ENCODE data around the gene WNK3. TPM values are rescaled to one million over a fixed set of nuclear protein-coding genes. Genes with fewer than 3 reads are reported as not detected.

The WNK3 gene
- total and polyA plus RNA-seq, 10 donors, result 0.06 to 1.8 (median 0.97) TPM

DNA sequence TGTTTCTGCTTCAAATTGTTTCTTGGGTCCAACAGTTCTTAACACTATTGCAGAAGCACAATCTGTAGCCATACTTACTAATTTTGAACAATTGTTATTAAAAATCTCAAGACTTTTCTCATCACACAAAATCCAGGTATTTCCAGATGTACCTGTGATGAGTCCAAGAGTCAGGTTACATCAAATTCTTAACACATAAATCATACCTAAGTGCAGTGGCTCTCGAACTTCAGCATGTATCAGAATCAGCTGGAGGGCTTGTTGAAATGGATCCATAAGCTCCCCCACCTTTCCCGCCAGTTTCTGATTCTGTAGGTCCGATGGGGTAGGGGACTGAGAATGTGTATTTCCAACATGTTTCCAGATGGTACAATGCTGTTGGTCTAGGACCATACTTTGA, 185.4 kb downstream of the WNK3 start:
- no peaks in the 10 kb centered on the region for H3K4me1 ChIP-seq
- no peaks in the 10 kb centered on the region for H3K27me3 ChIP-seq (replicated peaks in 1 of 7)
- no peak for DNase-seq
- H3K36me3 ChIP-seq, result peaks cover 0 to 24% (median 0%) of the 10 kb centered on the region in 6 donors
- intact Hi-C loops (cut with DNase I; ENCODE audit: low total_unique reads), result no loop called here
- no peak overlapping the region for H3K27ac ChIP-seq
- TF ChIP-seq POLR2AphosphoS5 (IDR thresholded peaks at IDR 0.05) (no peak), POLR2A (IDR thresholded peaks at IDR 0.05) (no peak)
- TF ChIP-seq, protein P1, sequence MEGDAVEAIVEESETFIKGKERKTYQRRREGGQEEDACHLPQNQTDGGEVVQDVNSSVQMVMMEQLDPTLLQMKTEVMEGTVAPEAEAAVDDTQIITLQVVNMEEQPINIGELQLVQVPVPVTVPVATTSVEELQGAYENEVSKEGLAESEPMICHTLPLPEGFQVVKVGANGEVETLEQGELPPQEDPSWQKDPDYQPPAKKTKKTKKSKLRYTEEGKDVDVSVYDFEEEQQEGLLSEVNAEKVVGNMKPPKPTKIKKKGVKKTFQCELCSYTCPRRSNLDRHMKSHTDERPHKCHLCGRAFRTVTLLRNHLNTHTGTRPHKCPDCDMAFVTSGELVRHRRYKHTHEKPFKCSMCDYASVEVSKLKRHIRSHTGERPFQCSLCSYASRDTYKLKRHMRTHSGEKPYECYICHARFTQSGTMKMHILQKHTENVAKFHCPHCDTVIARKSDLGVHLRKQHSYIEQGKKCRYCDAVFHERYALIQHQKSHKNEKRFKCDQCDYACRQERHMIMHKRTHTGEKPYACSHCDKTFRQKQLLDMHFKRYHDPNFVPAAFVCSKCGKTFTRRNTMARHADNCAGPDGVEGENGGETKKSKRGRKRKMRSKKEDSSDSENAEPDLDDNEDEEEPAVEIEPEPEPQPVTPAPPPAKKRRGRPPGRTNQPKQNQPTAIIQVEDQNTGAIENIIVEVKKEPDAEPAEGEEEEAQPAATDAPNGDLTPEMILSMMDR (IDR thresholded peaks at IDR 0.05 in 8 of 11, conservative IDR thresholded peaks at IDR 0.05 in 3 of 11), result no peak
- no peak overlapping the region for H3K4me3 ChIP-seq
- WGBS, 5 donors, result 76 to 97% (median 93%) methylated on average over 3 of the region's 3 CpGs
- H3K9me3 ChIP-seq, result no peaks in the 10 kb centered on the region

DNA sequence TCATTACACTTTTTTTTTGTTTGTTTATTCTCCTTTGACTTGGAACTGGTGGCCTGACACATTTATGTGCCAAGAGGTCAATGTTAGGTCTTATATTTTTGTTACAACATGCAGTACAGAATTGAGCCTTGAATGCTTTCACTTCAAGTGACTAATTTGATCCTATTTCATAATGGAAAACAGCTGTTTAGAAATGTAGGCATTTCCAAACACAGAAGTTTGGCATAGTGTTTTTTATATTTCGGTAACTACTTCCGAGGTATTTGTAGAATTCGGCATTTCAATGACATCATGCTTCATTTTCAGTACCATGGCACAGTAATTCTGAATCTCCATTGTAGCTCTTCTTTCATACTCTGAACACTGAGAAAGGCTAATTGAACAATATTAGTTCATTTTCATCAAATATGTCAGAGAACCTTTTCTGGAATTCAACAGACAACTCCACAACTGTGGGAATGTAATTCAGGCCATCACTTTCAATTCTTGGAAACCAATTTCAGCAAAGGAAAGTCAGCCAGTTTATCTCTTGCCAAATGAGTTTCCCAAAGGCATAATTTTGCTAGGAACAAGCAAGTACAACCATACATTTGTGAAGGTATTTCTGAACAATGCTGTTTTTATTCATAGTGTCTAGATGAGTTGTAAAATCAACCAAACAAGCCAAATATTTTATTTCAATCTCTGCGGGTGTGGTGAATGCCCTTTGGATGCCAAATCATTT, 186.2 kb downstream of the WNK3 start:
- peaks cover 0 to 20% (median 0%) of the 10 kb centered on the region in 6 donors for H3K36me3 ChIP-seq
- H3K27ac ChIP-seq, result no peak overlapping the region
- WGBS, 5 donors, result 81 to 92% (median 88%) methylated on average over 4 of the region's 4 CpGs
- no peak for DNase-seq
- intact Hi-C loops (cut with DNase I; ENCODE audit: low total_unique reads), result no loop called here
- no peaks in the 10 kb centered on the region for H3K4me1 ChIP-seq
- H3K4me3 ChIP-seq, result no peak overlapping the region
- H3K9me3 ChIP-seq, result no peaks in the 10 kb centered on the region
- H3K27me3 ChIP-seq (replicated peaks in 1 of 7), result no peaks in the 10 kb centered on the region
- TF ChIP-seq, protein P1 (IDR thresholded peaks at IDR 0.05 in 8 of 11, conservative IDR thresholded peaks at IDR 0.05 in 3 of 11), result no peak
- TF ChIP-seq POLR2AphosphoS5 (IDR thresholded peaks at IDR 0.05), result no peak
- no peak for TF ChIP-seq POLR2A (IDR thresholded peaks at IDR 0.05)

DNA sequence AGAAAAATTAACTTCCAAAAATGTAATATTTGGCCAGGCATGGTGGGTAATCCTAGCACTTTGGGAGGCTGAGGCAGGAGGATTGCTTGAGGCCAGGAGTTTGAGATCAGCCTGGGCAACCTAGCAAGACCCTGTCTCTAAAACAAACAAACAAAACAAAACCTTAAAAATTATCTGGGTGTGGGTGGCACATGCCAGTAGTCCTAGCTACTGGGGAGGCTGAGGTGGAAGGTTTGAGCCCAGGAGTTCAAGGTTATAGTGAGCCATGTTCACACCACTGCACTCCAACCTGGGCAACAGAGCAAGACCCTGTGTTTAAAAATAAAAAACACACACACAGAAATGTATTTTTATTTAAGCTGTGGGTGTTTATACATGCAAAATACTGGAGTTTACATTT, 186.8 kb downstream of the WNK3 start:
- Histone ChIP-seq H3K4me1 (no peaks in the 10 kb centered on the region), H3K36me3 (peaks cover 0 to 14% (median 0%) of the 10 kb centered on the region in 6 donors), H3K9me3 (no peaks in the 10 kb centered on the region), H3K4me3 (no peak overlapping the region), H3K27me3 (replicated peaks in 1 of 7) (no peaks in the 10 kb centered on the region), H3K27ac (no peak overlapping the region)
- intact Hi-C loops (cut with DNase I; ENCODE audit: low total_unique reads), result no loop called here
- DNase-seq, result no peak
- TF ChIP-seq, protein P1 (IDR thresholded peaks at IDR 0.05 in 8 of 11, conservative IDR thresholded peaks at IDR 0.05 in 3 of 11), result no peak
- TF ChIP-seq POLR2AphosphoS5 (IDR thresholded peaks at IDR 0.05) (no peak), POLR2A (IDR thresholded peaks at IDR 0.05) (no peak)

DNA sequence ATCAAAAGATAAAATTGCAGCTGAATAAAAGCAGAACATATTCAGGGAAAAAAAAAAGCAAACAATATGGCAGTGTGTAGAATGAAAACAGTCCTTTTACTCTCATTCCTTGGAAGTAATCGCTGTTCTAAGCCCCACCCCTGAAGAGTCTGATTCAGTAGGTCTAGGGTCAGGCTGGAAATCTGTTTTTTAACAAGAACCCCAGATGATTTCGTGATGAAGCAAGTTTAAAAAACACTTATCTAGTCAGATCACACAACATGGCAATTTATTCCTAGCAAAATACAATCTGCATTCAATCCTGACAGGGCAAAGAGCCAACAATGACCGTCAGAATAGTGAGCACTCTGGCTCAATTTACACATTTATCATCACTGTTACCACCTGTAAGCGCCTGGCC, 190.9 kb downstream of the WNK3 start:
- DNase-seq, result no peak
- Histone ChIP-seq H3K36me3 (no peaks in the 10 kb centered on the region), H3K4me1 (no peaks in the 10 kb centered on the region), H3K4me3 (no peak overlapping the region), H3K9me3 (no peaks in the 10 kb centered on the region), H3K27ac (no peak overlapping the region), H3K27me3 (replicated peaks in 1 of 7) (no peaks in the 10 kb centered on the region)
- intact Hi-C loops (cut with DNase I; ENCODE audit: low total_unique reads), result no loop called here
- WGBS, 5 donors, result 61 to 87% (median 71%) methylated on average over 4 of the region's 4 CpGs
- TF ChIP-seq POLR2AphosphoS5 (IDR thresholded peaks at IDR 0.05), result no peak
